Testis (tissue), 2 donors: ENCODE measurements around the gene CD300LF.
A peak's percentile ranks its signal among the peaks of the same experiment; 100 is the strongest.

Experiments
- POLR2A ChIP-seq: fragments of 450-650 bp; IDR thresholded peaks from one replicate; pipeline ENCODE4 v1.6.1; 2017; ENCODE audit warnings: antibody characterized with exemption, mild to moderate bottlenecking, moderate library complexity
- TF ChIP-seq, protein P1 (sequence below), 3 experiments: fragments of 450-650 bp in 2 of 3; fragments of 200-600 bp in 1 of 3; sonication (generic) in 1 of 3; IDR thresholded peaks; one replicate each; pipeline ENCODE4 v1.5.1; 2016 to 2019; ENCODE audit warnings: antibody characterized with exemption in 3 of 3, mild to moderate bottlenecking in 2 of 3, moderate library complexity in 1 of 3

DNA sequence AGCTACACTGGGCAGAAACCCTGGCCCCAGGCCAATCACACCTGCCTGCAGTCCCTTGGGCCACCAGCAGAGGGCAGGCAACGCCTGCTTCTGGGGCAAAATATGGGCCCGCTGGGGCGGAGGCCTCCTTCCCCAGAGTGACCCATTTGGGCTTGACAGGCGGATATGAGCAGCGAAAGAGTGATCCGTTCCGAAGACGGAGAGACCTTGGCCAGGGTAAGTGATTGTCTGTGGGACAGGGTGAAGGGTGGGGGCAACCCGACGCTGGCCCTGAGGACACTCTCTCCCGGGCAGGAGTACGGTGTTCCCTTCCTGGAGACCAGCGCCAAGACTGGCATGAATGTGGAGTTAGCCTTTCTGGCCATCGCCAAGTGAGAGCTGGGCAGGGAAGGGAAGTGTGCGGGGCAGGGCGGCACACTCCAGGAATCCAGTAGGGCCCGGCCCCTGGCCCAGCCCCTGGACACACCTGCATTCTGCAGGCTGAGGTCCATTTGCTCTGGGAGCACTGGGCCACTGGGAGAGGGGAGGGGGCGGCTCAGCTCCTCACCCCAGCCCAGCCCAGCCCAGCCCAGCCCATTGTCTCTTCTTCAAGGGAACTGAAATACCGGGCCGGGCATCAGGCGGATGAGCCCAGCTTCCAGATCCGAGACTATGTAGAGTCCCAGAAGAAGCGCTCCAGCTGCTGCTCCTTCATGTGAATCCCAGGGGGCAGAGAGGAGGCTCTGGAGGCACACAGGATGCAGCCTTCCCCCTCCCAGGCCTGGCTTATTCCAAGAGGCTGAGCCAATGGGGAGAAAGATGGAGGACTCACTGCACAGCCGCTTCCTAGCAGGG is 32.2 kb upstream of the CD300LF start:
- no peak for TF ChIP-seq POLR2A
- TF ChIP-seq, protein P1, sequence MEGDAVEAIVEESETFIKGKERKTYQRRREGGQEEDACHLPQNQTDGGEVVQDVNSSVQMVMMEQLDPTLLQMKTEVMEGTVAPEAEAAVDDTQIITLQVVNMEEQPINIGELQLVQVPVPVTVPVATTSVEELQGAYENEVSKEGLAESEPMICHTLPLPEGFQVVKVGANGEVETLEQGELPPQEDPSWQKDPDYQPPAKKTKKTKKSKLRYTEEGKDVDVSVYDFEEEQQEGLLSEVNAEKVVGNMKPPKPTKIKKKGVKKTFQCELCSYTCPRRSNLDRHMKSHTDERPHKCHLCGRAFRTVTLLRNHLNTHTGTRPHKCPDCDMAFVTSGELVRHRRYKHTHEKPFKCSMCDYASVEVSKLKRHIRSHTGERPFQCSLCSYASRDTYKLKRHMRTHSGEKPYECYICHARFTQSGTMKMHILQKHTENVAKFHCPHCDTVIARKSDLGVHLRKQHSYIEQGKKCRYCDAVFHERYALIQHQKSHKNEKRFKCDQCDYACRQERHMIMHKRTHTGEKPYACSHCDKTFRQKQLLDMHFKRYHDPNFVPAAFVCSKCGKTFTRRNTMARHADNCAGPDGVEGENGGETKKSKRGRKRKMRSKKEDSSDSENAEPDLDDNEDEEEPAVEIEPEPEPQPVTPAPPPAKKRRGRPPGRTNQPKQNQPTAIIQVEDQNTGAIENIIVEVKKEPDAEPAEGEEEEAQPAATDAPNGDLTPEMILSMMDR (IDR thresholded peaks at IDR 0.05) = peak; percentile 98 to 100 (median 99)
